ENCODE data around the gene ANKRD13A.
"Not testable (repeated sequence)": the region's sequence is repeated elsewhere in the genome, so short reads cannot be mapped to it uniquely, and the experiment has no call there.

Gene ANKRD13A

GRCh38 chr12:110049034-110049433 lies 49.8 kb downstream of the ANKRD13A start:
- peaks cover 17 to 23% of the 10 kb centered on the region in 2 donors for H3K4me1 Mint-ChIP-seq (ENCODE audit: low read depth in 2 of 2)
- not testable (repeated sequence) for ATAC-seq (replicated peaks); H3K27me3 Mint-ChIP-seq; DNase-seq; H3K9me3 Mint-ChIP-seq
- H3K27ac Mint-ChIP-seq: peak overlapping the region; percentile 92 to 97
- peaks cover 14% of the 10 kb centered on the region for H3K36me3 Mint-ChIP-seq (ENCODE audit: insufficient read depth)
- peak overlapping the region; percentile 89 to 98 for H3K4me3 Mint-ChIP-seq

- H3K4me3 Mint-ChIP-seq; ATAC-seq (replicated peaks): not testable (repeated sequence)
Measured at GRCh38 chr12:110049666-110050065, 50.4 kb downstream of the ANKRD13A start.

GRCh38 chr12:110050927-110051326 lies 51.7 kb downstream of the ANKRD13A start:
- H3K27ac Mint-ChIP-seq: no peak overlapping the region
- no peak overlapping the region for H3K4me3 Mint-ChIP-seq
- H3K36me3 Mint-ChIP-seq (ENCODE audit: insufficient read depth): peaks cover 10% of the 10 kb centered on the region
- peaks cover 16 to 23% of the 10 kb centered on the region in 2 donors for H3K4me1 Mint-ChIP-seq (ENCODE audit: low read depth in 2 of 2)
- H3K27me3 Mint-ChIP-seq: no peaks in the 10 kb centered on the region
- no peaks in the 10 kb centered on the region for H3K9me3 Mint-ChIP-seq
- DNase-seq (no peak), ATAC-seq (replicated peaks) (no peak)

More at GRCh38 chr12:110049666-110050065, 50.4 kb downstream of the ANKRD13A start:
- Mint-ChIP-seq H3K4me1 (ENCODE audit: low read depth in 2 of 2) (peaks cover 17 to 23% of the 10 kb centered on the region in 2 donors), H3K36me3 (ENCODE audit: insufficient read depth) (peaks cover 11% of the 10 kb centered on the region), H3K27ac (peak overlapping the region in 1 of 2 donors; percentile 31)
- H3K27me3 Mint-ChIP-seq, DNase-seq, H3K9me3 Mint-ChIP-seq: not testable (repeated sequence)

GRCh38 chr12:110055375-110056352 lies 56.4 kb downstream of the ANKRD13A start:
- not testable (repeated sequence) for ATAC-seq (replicated peaks); H3K36me3 Mint-ChIP-seq (ENCODE audit: insufficient read depth); DNase-seq; H3K4me3 Mint-ChIP-seq; H3K4me1 Mint-ChIP-seq (ENCODE audit: low read depth in 2 of 2); H3K27me3 Mint-ChIP-seq; H3K27ac Mint-ChIP-seq; H3K9me3 Mint-ChIP-seq

- H3K9me3 Mint-ChIP-seq; H3K27me3 Mint-ChIP-seq; H3K36me3 Mint-ChIP-seq (ENCODE audit: insufficient read depth); H3K4me1 Mint-ChIP-seq (ENCODE audit: low read depth in 2 of 2); H3K4me3 Mint-ChIP-seq; H3K27ac Mint-ChIP-seq; DNase-seq; ATAC-seq (replicated peaks): not testable (repeated sequence)
Measured at GRCh38 chr12:110056643-110057042, 57.4 kb downstream of the ANKRD13A start.

- Mint-ChIP-seq H3K27me3 (no peaks in the 10 kb centered on the region), H3K27ac (no peak overlapping the region), H3K36me3 (ENCODE audit: insufficient read depth) (no peaks in the 10 kb centered on the region), H3K9me3 (no peaks in the 10 kb centered on the region), H3K4me3 (no peak overlapping the region), H3K4me1 (ENCODE audit: low read depth in 2 of 2) (no peaks in the 10 kb centered on the region)
- DNase-seq: no peak
- no peak for ATAC-seq (replicated peaks)
Measured at GRCh38 chr12:110058875-110059615, 59.8 kb downstream of the ANKRD13A start.

- DNase-seq (no peak), ATAC-seq (replicated peaks) (no peak)
- H3K9me3 Mint-ChIP-seq: no peaks in the 10 kb centered on the region
- no peak overlapping the region for H3K4me3 Mint-ChIP-seq
- H3K27me3 Mint-ChIP-seq: no peaks in the 10 kb centered on the region
- no peak overlapping the region for H3K27ac Mint-ChIP-seq
- no peaks in the 10 kb centered on the region for H3K36me3 Mint-ChIP-seq (ENCODE audit: insufficient read depth)
- no peaks in the 10 kb centered on the region for H3K4me1 Mint-ChIP-seq (ENCODE audit: low read depth in 2 of 2)
Measured at GRCh38 chr12:110059651-110060000, 60.4 kb downstream of the ANKRD13A start.

GRCh38 chr12:110062241-110062640 lies 63.0 kb downstream of the ANKRD13A start:
- H3K36me3 Mint-ChIP-seq (ENCODE audit: insufficient read depth): no peaks in the 10 kb centered on the region
- peaks cover 8 to 11% of the 10 kb centered on the region in 2 donors for H3K27me3 Mint-ChIP-seq
- DNase-seq: no peak
- ATAC-seq (replicated peaks): no peak
- H3K4me3 Mint-ChIP-seq: no peak overlapping the region
- H3K4me1 Mint-ChIP-seq (ENCODE audit: low read depth in 2 of 2): no peaks in the 10 kb centered on the region
- H3K9me3 Mint-ChIP-seq: no peaks in the 10 kb centered on the region
- no peak overlapping the region for H3K27ac Mint-ChIP-seq

- no peak overlapping the region for H3K27ac Mint-ChIP-seq
- no peak for ATAC-seq (replicated peaks)
Measured at GRCh38 chr12:110065540-110065939, 66.3 kb downstream of the ANKRD13A start.

GRCh38 chr12:110067531-110067930 lies 68.3 kb downstream of the ANKRD13A start:
- H3K4me3 Mint-ChIP-seq: no peak overlapping the region
- H3K9me3 Mint-ChIP-seq: no peaks in the 10 kb centered on the region
- DNase-seq (no peak), ATAC-seq (replicated peaks) (no peak)
- H3K4me1 Mint-ChIP-seq (ENCODE audit: low read depth in 2 of 2): peaks cover under 1% of the 10 kb centered on the region in 2 donors
- peaks cover 17 to 20% of the 10 kb centered on the region in 2 donors for H3K27me3 Mint-ChIP-seq
- no peaks in the 10 kb centered on the region for H3K36me3 Mint-ChIP-seq (ENCODE audit: insufficient read depth)
- H3K27ac Mint-ChIP-seq: no peak overlapping the region

More at GRCh38 chr12:110065540-110065939, 66.3 kb downstream of the ANKRD13A start:
- H3K36me3 Mint-ChIP-seq (ENCODE audit: insufficient read depth): no peaks in the 10 kb centered on the region
- no peaks in the 10 kb centered on the region for H3K9me3 Mint-ChIP-seq
- no peak for DNase-seq
- no peak overlapping the region for H3K4me3 Mint-ChIP-seq
- no peaks in the 10 kb centered on the region for H3K4me1 Mint-ChIP-seq (ENCODE audit: low read depth in 2 of 2)
- H3K27me3 Mint-ChIP-seq: peaks cover 8 to 11% of the 10 kb centered on the region in 2 donors

- H3K27ac Mint-ChIP-seq; DNase-seq; H3K9me3 Mint-ChIP-seq; ATAC-seq (replicated peaks); H3K4me1 Mint-ChIP-seq (ENCODE audit: low read depth in 2 of 2); H3K36me3 Mint-ChIP-seq (ENCODE audit: insufficient read depth); H3K4me3 Mint-ChIP-seq: not testable (repeated sequence)
- peaks cover 17 to 25% of the 10 kb centered on the region in 2 donors for H3K27me3 Mint-ChIP-seq
Measured at GRCh38 chr12:110068115-110068514, 68.9 kb downstream of the ANKRD13A start.

- DNase-seq: no peak
- H3K36me3 Mint-ChIP-seq (ENCODE audit: insufficient read depth): no peaks in the 10 kb centered on the region
- no peaks in the 10 kb centered on the region for H3K9me3 Mint-ChIP-seq
- peaks cover 17 to 29% of the 10 kb centered on the region in 2 donors for H3K27me3 Mint-ChIP-seq
- peaks cover 10 to 11% of the 10 kb centered on the region in 2 donors for H3K4me1 Mint-ChIP-seq (ENCODE audit: low read depth in 2 of 2)
- ATAC-seq (replicated peaks): no peak
- H3K27ac Mint-ChIP-seq: no peak overlapping the region
- H3K4me3 Mint-ChIP-seq: no peak overlapping the region
Measured at GRCh38 chr12:110068654-110069053, 69.4 kb downstream of the ANKRD13A start.

GRCh38 chr12:110071504-110071903 lies 72.3 kb downstream of the ANKRD13A start:
- no peaks in the 10 kb centered on the region for H3K9me3 Mint-ChIP-seq
- H3K4me1 Mint-ChIP-seq (ENCODE audit: low read depth in 2 of 2): peaks cover 10 to 12% of the 10 kb centered on the region in 2 donors
- peaks cover 9 to 18% of the 10 kb centered on the region in 2 donors for H3K27me3 Mint-ChIP-seq
- no peaks in the 10 kb centered on the region for H3K36me3 Mint-ChIP-seq (ENCODE audit: insufficient read depth)
- ATAC-seq (replicated peaks) (no peak), DNase-seq (no peak)
- no peak overlapping the region for H3K27ac Mint-ChIP-seq
- no peak overlapping the region for H3K4me3 Mint-ChIP-seq

Data from effector memory CD8-positive, alpha-beta T cell (primary cell).